Neural cell (in vitro differentiated cells): ENCODE results near the gene SERPINB2. TPM values are rescaled to one million over a fixed set of nuclear protein-coding genes. Genes with fewer than 3 reads are reported as not detected.

Experiments
- H2AFZ ChIP-seq: fragments of 200-600, 300-800 bp; sonication (generic), shearing (Covaris generic); 2 replicates; pipeline ENCODE4 v1.6.0; 2014; ENCODE audit warnings: low read depth, mild to moderate bottlenecking, antibody characterized with exemption, low read length, moderate library complexity
- H3F3A ChIP-seq: fragments of 200-600 bp; shearing (Covaris generic); 2 replicates; pipeline ENCODE4 v1.6.1; 2016; ENCODE audit warnings: mild to moderate bottlenecking, moderate library complexity, mixed read lengths, antibody characterized with exemption, low read length; ENCODE audit not compliant: insufficient read depth, poor library complexity, severe bottlenecking
- H3K27ac ChIP-seq: fragments of 200-600, 300-800 bp; sonication (generic), shearing (Covaris generic); 2 replicates; pipeline ENCODE4 v1.5.1; 2014; ENCODE audit warnings: mild to moderate bottlenecking, low read length, moderate library complexity
- H3K27me3 ChIP-seq: fragments of 300-800, 200-600 bp; sonication (generic), shearing (Covaris generic); 2 replicates; pipeline ENCODE4 v1.6.0; 2014; ENCODE audit warnings: mild to moderate bottlenecking, low read depth, low read length, moderate library complexity; ENCODE audit not compliant: insufficient read depth
- H3K36me3 ChIP-seq: fragments of 300-800, 200-600 bp; sonication (generic), shearing (Covaris generic); 2 replicates; pipeline ENCODE4 v1.5.1; 2014; ENCODE audit warnings: mild to moderate bottlenecking, antibody characterized with exemption, low read length, moderate library complexity; ENCODE audit not compliant: insufficient read depth
- H3K4me2 ChIP-seq: fragments of 300-800, 200-600 bp; sonication (generic), shearing (Covaris generic); 2 replicates; pipeline ENCODE4 v1.6.0; 2014; ENCODE audit warnings: mild to moderate bottlenecking, low read length
- H3K4me3 ChIP-seq: fragments of 300-800, 200-600 bp; sonication (generic), shearing (Covaris generic); 2 replicates; pipeline ENCODE4 v1.5.1; 2014; ENCODE audit warnings: mild to moderate bottlenecking, low read length, moderate library complexity
- H3K79me2 ChIP-seq: fragments of 200-600 bp; shearing (Covaris generic); replicated peaks from 2 replicates; pipeline ENCODE4 v1.6.0; 2014; ENCODE audit warnings: mild to moderate bottlenecking, low read length, moderate library complexity; ENCODE audit not compliant: insufficient read depth
- H3K9ac ChIP-seq: fragments of 300-800, 200-600 bp; sonication (generic), shearing (Covaris generic); 2 replicates; pipeline ENCODE4 v1.6.1; 2016; ENCODE audit warnings: mild to moderate bottlenecking, low read length, mixed read lengths
- H3K9me2 ChIP-seq: fragments of 200-600 bp; shearing (Covaris generic); 2 replicates; pipeline ENCODE4 v1.6.1; 2016; ENCODE audit warnings: mild to moderate bottlenecking, low read length, mixed read lengths; ENCODE audit not compliant: insufficient read depth
- H3K9me3 ChIP-seq: fragments of 200-600, 300-800 bp; sonication (generic), shearing (Covaris generic); 2 replicates; pipeline ENCODE4 v1.6.1; 2016; ENCODE audit warnings: mild to moderate bottlenecking, mixed run types, low read length, moderate library complexity, mixed read lengths
- H4K20me1 ChIP-seq: fragments of 200-600 bp; shearing (Covaris generic); 2 replicates; pipeline ENCODE4 v1.6.1; 2016; ENCODE audit warnings: mild to moderate bottlenecking, mixed run types; ENCODE audit not compliant: insufficient read depth
- CTCF ChIP-seq: fragments of 450-650 bp; IDR thresholded peaks from 2 replicates; pipeline ENCODE4 v1.5.1; 2014; ENCODE audit warnings: antibody characterized with exemption, mild to moderate bottlenecking, moderate library complexity; ENCODE audit not compliant: poor library complexity, severe bottlenecking
- EP300 ChIP-seq: fragments of 450-650 bp; conservative IDR thresholded peaks from 2 replicates; pipeline ENCODE4 v1.6.1; 2014; ENCODE audit warnings: antibody characterized with exemption, mild to moderate bottlenecking, moderate library complexity; ENCODE audit not compliant: poor library complexity, severe bottlenecking
- EZH2 ChIP-seq: fragments of 200-600, 300-800 bp; shearing (Covaris generic), sonication (generic); IDR thresholded peaks from 2 replicates; pipeline ENCODE4 v1.6.1; 2014; ENCODE audit warnings: antibody characterized with exemption, low read length, borderline replicate concordance, mild to moderate bottlenecking; ENCODE audit not compliant: insufficient read depth, poor library complexity, severe bottlenecking
- MXI1 ChIP-seq: fragments of 450-650 bp; conservative IDR thresholded peaks from 2 replicates; pipeline ENCODE4 v1.6.1; 2014; ENCODE audit warnings: antibody characterized with exemption, mild to moderate bottlenecking; ENCODE audit not compliant: poor library complexity, severe bottlenecking
- POLR2AphosphoS5 ChIP-seq: IDR thresholded peaks from 2 replicates; pipeline ENCODE4 v1.6.1; 2012
- RAD21 ChIP-seq: fragments of 450-650 bp; conservative IDR thresholded peaks from 2 replicates; pipeline ENCODE4 v1.6.1; 2014; ENCODE audit warnings: antibody characterized with exemption, mild to moderate bottlenecking, moderate library complexity
- REST ChIP-seq: IDR thresholded peaks from 2 replicates; pipeline ENCODE4 v1.6.1; 2012; ENCODE audit warnings: borderline replicate concordance
- SMC3 ChIP-seq: fragments of 450-650 bp; conservative IDR thresholded peaks from 2 replicates; pipeline ENCODE4 v1.6.1; 2014; ENCODE audit warnings: antibody characterized with exemption, mild to moderate bottlenecking, moderate library complexity; ENCODE audit not compliant: poor library complexity
- TAF1 ChIP-seq: IDR thresholded peaks from 2 replicates; pipeline ENCODE4 v1.6.1; 2012; ENCODE audit warnings: low read depth
- polyA plus RNA-seq: library from polyadenylated mRNA; depleted of rRNA; stranded (reverse); fragments of >200 nt; gene quantifications from 2 replicates; pipeline ENCODE4 v1.2.3, GENCODE V29; 2014

The SERPINB2 gene
- polyA plus RNA-seq, 1 donor from 2014 or later: not detected

- no peak overlapping the region for H3K4me2 ChIP-seq
- TF ChIP-seq RAD21 (no peak), EZH2 (no peak)
- no peaks in the 10 kb centered on the region for H3K79me2 ChIP-seq
- no peaks in the 10 kb centered on the region for H3K27me3 ChIP-seq
- no peaks in the 10 kb centered on the region for H3K9me3 ChIP-seq
- no peak overlapping the region for H2AFZ ChIP-seq
- H3K9ac ChIP-seq: no peak overlapping the region
- H3K4me3 ChIP-seq: no peak overlapping the region
- no peaks in the 10 kb centered on the region for H3K36me3 ChIP-seq
- no peaks in the 10 kb centered on the region for H3F3A ChIP-seq
- H3K27ac ChIP-seq: no peak overlapping the region
- no peaks in the 10 kb centered on the region for H4K20me1 ChIP-seq
- H3K9me2 ChIP-seq: no peaks in the 10 kb centered on the region
These were observed 36.9 kb upstream of the SERPINB2 start for GRCh38 chr18:63850636-63851035.

- Histone ChIP-seq H3F3A (no peaks in the 10 kb centered on the region), H3K27ac (no peak overlapping the region), H3K79me2 (no peaks in the 10 kb centered on the region), H3K4me3 (no peak overlapping the region), H3K9me2 (no peaks in the 10 kb centered on the region), H2AFZ (no peak overlapping the region), H4K20me1 (no peaks in the 10 kb centered on the region), H3K9ac (no peak overlapping the region), H3K36me3 (no peaks in the 10 kb centered on the region), H3K27me3 (no peaks in the 10 kb centered on the region), H3K9me3 (no peaks in the 10 kb centered on the region), H3K4me2 (no peak overlapping the region)
- no peak for TF ChIP-seq CTCF
- no peak for TF ChIP-seq EZH2
- no peak for TF ChIP-seq EP300
- TF ChIP-seq RAD21: no peak
- TF ChIP-seq POLR2AphosphoS5: no peak
- no peak for TF ChIP-seq SMC3
- TF ChIP-seq REST: no peak
- TF ChIP-seq TAF1: no peak
- no peak for TF ChIP-seq MXI1
These were observed 29.0 kb upstream of the SERPINB2 start for GRCh38 chr18:63858456-63858855.
